Skeletal muscle satellite cell (primary cell): ENCODE results near the gene METTL26.

Experiments
- H3K27me3 ChIP-seq: 2 replicates; pipeline ENCODE4 v1.7.0; 2013; ENCODE audit warnings: low read length; ENCODE audit not compliant: control insufficient read depth, insufficient read depth
- H3K36me3 ChIP-seq: 2 replicates; pipeline ENCODE4 v1.7.0; 2013; ENCODE audit warnings: mild to moderate bottlenecking, control low read depth, low read length; ENCODE audit not compliant: insufficient read depth
- H3K4me1 ChIP-seq: 2 replicates; pipeline ENCODE4 v1.7.0; 2013; ENCODE audit warnings: low read length; ENCODE audit not compliant: control insufficient read depth, insufficient read depth
- H3K4me2 ChIP-seq: 2 replicates; pipeline ENCODE4 v1.7.0; 2013; ENCODE audit warnings: mild to moderate bottlenecking, low read length
- H3K4me3 ChIP-seq: 2 replicates; pipeline ENCODE4 v1.7.0; 2013; ENCODE audit warnings: low read length
- H3K9ac ChIP-seq: 2 replicates; pipeline ENCODE4 v1.7.0; 2013; ENCODE audit warnings: mild to moderate bottlenecking, low read depth, low read length, moderate library complexity
- H3K9me3 ChIP-seq: replicated peaks from 2 replicates; pipeline ENCODE4 v1.7.0; 2013; ENCODE audit warnings: mild to moderate bottlenecking, control low read depth, low read length

The METTL26 gene

GRCh38 chr16:648781-649589, 12.9 kb upstream of the METTL26 start, which contains the start of gene WDR90:
WDR90 (plus strand) TSS chr16:649365; CDS start chr16:649417, 52 bp downstream.
- Histone ChIP-seq H3K4me2 (peak within 1 kb of the TSS; percentile 95), H3K4me3 (peak within 1 kb of the TSS; percentile 77), H3K9me3 (no peaks in the 10 kb centered on the region), H3K36me3 (no peaks in the 10 kb centered on the region), H3K9ac (peak within 1 kb of the TSS; percentile 94), H3K27me3 (no peaks in the 10 kb centered on the region), H3K4me1 (peaks cover 21% of the 10 kb centered on the region)

- Histone ChIP-seq H3K9ac (peak overlapping the region; percentile 94), H3K9me3 (no peaks in the 10 kb centered on the region), H3K36me3 (no peaks in the 10 kb centered on the region)
Measured at GRCh38 chr16:648071-648780, 12.1 kb upstream of the METTL26 start.

GRCh38 chr16:647173-647902, 11.2 kb upstream of the METTL26 start:
- Histone ChIP-seq H3K27me3 (no peaks in the 10 kb centered on the region), H3K4me2 (no peak overlapping the region), H3K36me3 (no peaks in the 10 kb centered on the region), H3K9ac (no peak overlapping the region), H3K4me1 (peaks cover 28% of the 10 kb centered on the region), H3K9me3 (no peaks in the 10 kb centered on the region), H3K4me3 (no peak overlapping the region)

More at GRCh38 chr16:648071-648780, 12.1 kb upstream of the METTL26 start:
- Histone ChIP-seq H3K4me2 (peak overlapping the region; percentile 95), H3K27me3 (no peaks in the 10 kb centered on the region), H3K4me3 (peak overlapping the region; percentile 77), H3K4me1 (peaks cover 21% of the 10 kb centered on the region)

GRCh38 chr16:646679-647172, 10.6 kb upstream of the METTL26 start:
- Histone ChIP-seq H3K4me3 (no peak overlapping the region), H3K4me2 (no peak overlapping the region), H3K9me3 (no peaks in the 10 kb centered on the region), H3K4me1 (peaks cover 29% of the 10 kb centered on the region), H3K9ac (no peak overlapping the region), H3K36me3 (no peaks in the 10 kb centered on the region), H3K27me3 (no peaks in the 10 kb centered on the region)

GRCh38 chr16:645852-646678, 10.0 kb upstream of the METTL26 start:
- H3K4me2 ChIP-seq: no peak overlapping the region
- H3K4me1 ChIP-seq: peaks cover 35% of the 10 kb centered on the region
- no peaks in the 10 kb centered on the region for H3K9me3 ChIP-seq
- H3K4me3 ChIP-seq: no peak overlapping the region
- no peaks in the 10 kb centered on the region for H3K27me3 ChIP-seq
- H3K36me3 ChIP-seq: no peaks in the 10 kb centered on the region
- H3K9ac ChIP-seq: no peak overlapping the region

GRCh38 chr16:644556-644955, 8.5 kb upstream of the METTL26 start:
- H3K36me3 ChIP-seq: no peaks in the 10 kb centered on the region
- no peak overlapping the region for H3K4me2 ChIP-seq
- H3K27me3 ChIP-seq: no peaks in the 10 kb centered on the region
- no peaks in the 10 kb centered on the region for H3K9me3 ChIP-seq
- no peak overlapping the region for H3K9ac ChIP-seq
- no peak overlapping the region for H3K4me3 ChIP-seq
- H3K4me1 ChIP-seq: peaks cover 28% of the 10 kb centered on the region

GRCh38 chr16:643050-643368, 6.9 kb upstream of the METTL26 start:
- Histone ChIP-seq H3K4me3 (peak overlapping the region; percentile 79), H3K36me3 (no peaks in the 10 kb centered on the region), H3K4me1 (peaks cover 18% of the 10 kb centered on the region), H3K9me3 (no peaks in the 10 kb centered on the region), H3K4me2 (peak overlapping the region; percentile 98), H3K27me3 (no peaks in the 10 kb centered on the region), H3K9ac (peak overlapping the region; percentile 82)

- H3K4me3 ChIP-seq: peak overlapping the region; percentile 79
- peaks cover 20% of the 10 kb centered on the region for H3K4me1 ChIP-seq
- peak overlapping the region; percentile 98 for H3K4me2 ChIP-seq
- H3K9me3 ChIP-seq: no peaks in the 10 kb centered on the region
- no peaks in the 10 kb centered on the region for H3K27me3 ChIP-seq
- peak overlapping the region; percentile 82 for H3K9ac ChIP-seq
- no peaks in the 10 kb centered on the region for H3K36me3 ChIP-seq
Measured at GRCh38 chr16:642189-643049, 6.3 kb upstream of the METTL26 start.

GRCh38 chr16:641326-642188, 5.5 kb upstream of the METTL26 start, which contains the start of gene MCRIP2:
MCRIP2 (plus strand) TSS chr16:641828; CDS start chr16:641992, 164 bp downstream.
- H3K4me1 ChIP-seq: peaks cover 23% of the 10 kb centered on the region
- no peaks in the 10 kb centered on the region for H3K9me3 ChIP-seq
- H3K4me2 ChIP-seq: peak within 1 kb of the TSS; percentile 98
- no peaks in the 10 kb centered on the region for H3K36me3 ChIP-seq
- peak within 1 kb of the TSS; percentile 82 for H3K9ac ChIP-seq
- H3K4me3 ChIP-seq: peak within 1 kb of the TSS; percentile 79
- no peaks in the 10 kb centered on the region for H3K27me3 ChIP-seq
